ENCODE results near the gene ZNF100.
"Not testable (repeated sequence)": the region's sequence is repeated elsewhere in the genome, so short reads cannot be mapped to it uniquely, and the experiment has no call there.

The ZNF100 gene

DNA sequence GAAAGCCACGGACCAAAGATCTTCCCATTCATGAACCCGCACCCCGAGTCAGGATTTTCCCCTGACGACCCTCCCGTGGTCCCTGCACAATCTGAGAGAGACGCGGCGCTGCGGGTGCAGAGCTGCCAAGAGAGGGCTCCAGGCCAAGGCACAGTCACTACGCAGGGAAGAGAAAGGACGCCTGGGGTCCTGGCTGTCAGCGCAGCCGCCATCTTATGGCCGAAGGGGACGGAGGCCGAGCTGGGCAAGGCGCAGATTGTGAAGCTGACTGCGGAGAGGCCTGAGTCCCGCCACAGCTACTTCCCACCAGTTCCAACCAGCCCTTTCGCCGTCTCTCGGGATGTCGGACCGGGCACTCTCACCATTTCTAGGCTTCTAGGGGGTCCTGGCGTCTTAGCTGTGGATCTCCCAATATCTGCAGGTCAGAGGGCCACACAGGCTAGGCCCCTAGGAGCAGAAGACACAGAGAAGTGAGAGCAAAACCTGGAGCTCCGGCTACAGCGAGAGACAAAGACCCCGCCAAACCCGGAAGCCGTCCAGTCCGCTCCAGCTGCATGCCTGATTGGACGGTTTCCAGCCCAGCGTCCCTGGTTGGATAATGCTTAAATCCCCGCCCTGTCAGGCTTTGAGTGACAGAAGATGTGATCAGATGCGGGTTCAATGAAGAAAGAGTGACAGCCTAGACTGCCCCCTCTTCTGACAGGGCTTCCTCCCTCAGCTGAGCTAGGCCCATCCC, at the start of gene ZNF100:
ZNF100 (minus strand) TSS at position 515 of the 736 bp plus-strand sequence; CDS start at position 365, 150 bp downstream.
- peak; percentile 93 to 96 for DNase-seq

- no peak for DNase-seq
These were observed 45.1 kb upstream of the ZNF100 start for GRCh38 chr19:21812448-21812847.

GRCh38 chr19:21808400-21809000, 41.1 kb upstream of the ZNF100 start:
- not testable (repeated sequence) for DNase-seq

- no peak for DNase-seq
These were observed 22.2 kb upstream of the ZNF100 start for GRCh38 chr19:21789466-21790085.

DNA sequence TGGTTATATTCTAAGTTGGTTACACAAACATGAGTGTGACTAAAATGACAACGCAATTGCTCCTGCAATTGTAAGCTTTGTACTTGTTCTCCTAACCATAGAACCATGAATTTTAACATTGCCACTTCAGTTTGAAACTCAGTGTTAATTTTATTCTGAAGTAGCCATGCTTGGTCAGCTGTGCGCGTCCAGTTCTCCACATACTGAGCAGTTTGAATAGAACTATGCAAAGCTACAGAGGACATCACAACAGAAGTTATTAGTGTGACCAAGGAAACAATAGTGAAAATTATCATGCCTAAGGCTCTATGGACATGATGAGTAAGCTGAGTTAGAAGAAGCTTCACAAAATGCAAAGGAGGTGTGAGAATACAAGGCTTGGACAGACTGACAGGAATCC, 19.6 kb upstream of the ZNF100 start:
- no peak for DNase-seq

DNA sequence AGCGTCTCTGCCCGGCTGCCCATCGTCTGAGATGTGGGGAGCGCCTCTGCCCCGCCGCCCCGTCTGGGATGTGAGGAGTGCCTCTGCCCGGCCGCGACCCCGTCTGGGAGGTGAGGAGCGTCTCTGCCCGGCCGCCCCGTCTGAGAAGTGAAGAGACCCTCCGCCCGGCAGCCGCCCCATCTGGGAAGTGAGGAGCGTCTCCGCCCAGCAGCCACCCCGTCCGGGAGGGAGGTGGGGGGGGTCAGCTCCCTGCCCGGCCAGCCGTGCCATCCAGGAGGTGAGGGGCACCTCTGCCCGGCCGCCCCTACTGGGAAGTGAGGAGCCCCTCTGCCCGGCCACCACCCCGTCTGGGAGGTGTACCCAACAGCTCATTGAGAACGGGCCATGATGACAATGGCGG, 8.4 kb upstream of the ZNF100 start:
- not testable (repeated sequence) for DNase-seq

DNA sequence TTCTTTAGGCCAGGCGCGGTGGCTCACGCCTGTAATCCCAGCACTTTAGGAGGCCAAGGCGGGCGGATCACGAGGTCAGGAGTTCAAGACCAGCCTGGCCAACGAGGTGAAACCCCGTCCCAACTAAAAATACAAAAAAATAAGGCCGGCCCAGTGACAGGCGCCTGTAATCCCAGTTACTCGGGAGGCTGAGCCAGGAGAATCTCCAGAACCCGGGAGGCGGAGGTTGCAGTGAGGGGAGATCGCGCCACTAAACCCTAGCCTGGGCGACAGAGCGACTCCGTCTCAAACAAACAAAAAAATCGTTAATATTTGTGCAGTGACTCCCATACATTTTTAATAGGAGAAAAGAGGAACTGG, 694 bp downstream of the ZNF100 start:
- not testable (repeated sequence) for DNase-seq

- no peak for DNase-seq
These were observed 2.2 kb downstream of the ZNF100 start for GRCh38 chr19:21765151-21765550.

DNA sequence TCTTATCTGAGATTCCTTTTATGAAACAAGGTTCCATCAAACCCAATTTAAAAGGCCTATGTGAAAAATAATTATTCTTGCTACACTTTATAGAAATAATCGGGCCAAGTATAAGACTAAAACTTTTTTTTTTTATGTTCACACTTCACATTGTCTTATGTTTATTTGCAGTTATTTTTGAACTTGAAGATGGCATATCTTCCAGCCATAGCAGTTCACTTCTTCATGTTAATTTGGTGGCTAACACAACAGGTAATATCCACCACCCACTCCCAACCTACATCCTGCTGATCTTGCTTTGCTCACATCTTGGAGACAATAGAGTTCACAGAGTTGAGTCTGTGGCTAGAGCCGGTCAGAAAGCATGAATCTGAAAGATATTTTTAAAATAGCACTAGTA, 5.8 kb downstream of the ZNF100 start:
- DNase-seq: not testable (repeated sequence)

- no peak for DNase-seq
These were observed 9.1 kb downstream of the ZNF100 start for GRCh38 chr19:21758296-21758695.

GRCh38 chr19:21755555-21755954, 11.8 kb downstream of the ZNF100 start:
- not testable (repeated sequence) for DNase-seq

DNA sequence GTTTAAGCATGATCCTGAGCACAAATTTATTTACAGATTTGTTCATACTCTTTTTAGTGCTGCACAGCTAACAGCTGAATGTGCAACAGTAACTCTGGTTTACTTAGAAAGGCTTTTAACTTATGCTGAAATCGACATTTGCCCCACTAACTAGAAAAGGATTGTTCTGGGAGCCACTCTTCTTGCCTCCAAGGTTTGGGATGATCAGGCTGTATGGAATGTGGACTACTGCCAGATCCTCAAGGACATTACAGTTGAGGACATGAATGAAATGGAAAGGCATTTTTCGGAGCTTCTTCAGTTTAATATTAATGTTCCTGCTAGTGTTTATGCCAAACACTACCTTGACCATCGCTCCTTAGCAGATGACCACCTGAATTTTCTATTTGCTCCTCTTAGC, 16.0 kb downstream of the ZNF100 start:
- DNase-seq: no peak

GRCh38 chr19:21750586-21751128, 16.7 kb downstream of the ZNF100 start:
- DNase-seq: no peak

DNA sequence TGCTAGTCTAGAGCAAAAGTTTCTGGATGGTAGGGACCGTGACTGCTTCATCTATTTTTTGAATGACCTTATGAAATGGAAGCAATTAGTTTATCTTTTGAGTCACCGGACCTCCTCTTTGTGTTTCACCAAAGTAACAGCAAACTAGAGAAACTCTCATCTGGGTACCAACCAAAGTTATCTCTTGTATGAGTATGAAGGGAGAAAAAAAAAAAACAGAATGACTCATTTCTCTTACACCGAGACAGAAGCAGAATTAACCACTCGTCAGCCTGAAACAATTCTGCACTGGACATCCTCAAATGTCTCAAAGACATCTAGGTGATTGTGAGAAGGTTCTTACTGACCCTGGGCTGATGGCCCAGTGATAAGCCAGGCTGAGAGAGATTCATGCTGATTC, 18.3 kb downstream of the ZNF100 start:
- DNase-seq: no peak

GRCh38 chr19:21748088-21748487, 19.3 kb downstream of the ZNF100 start:
- no peak for DNase-seq

GRCh38 chr19:21740559-21740958, 26.8 kb downstream of the ZNF100 start:
- DNase-seq: no peak

DNA sequence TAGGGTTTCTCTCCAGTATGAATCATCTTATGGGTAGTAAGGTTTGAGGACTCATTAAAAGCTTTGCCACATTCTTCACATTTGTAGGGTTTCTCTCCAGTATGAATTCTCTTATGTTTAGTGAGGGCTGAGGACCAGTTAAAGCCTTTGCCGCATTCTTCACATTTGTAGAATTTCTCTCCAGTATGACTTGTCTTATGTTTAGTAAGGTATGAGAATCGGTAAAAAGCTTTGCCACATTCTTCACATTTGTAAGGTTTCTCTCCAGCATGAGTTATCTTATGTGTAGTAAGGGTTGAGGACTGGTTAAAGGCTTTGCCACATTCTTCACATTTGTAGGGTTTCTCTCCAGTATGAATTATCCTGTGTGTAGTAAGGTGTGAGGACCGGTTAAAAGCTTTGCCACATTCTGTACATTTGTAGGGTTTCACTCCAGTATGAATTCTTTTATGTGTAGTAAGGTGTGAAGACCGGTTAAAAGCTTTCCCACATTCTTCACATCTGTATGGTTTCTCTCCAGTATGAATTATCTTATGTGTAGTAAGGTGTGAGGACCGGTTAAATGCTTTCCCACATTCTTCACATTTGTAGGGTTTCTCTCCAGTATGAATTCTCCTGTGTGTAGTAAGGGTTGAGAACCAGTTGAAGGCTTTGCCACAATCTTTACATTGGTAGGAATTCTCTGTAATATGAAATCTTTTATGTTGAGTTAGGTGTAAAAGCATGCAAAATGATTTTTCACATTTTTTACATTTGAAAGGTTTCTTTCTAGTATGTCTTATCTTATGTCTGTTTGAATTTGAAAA, 40.2 kb downstream of the ZNF100 start:
- not testable (repeated sequence) for DNase-seq

GRCh38 chr19:21713761-21714160, 53.6 kb downstream of the ZNF100 start:
- no peak for DNase-seq

- no peak for DNase-seq
These were observed 57.9 kb downstream of the ZNF100 start for GRCh38 chr19:21709464-21709863.

GRCh38 chr19:21707878-21708277, 59.5 kb downstream of the ZNF100 start:
- not testable (repeated sequence) for DNase-seq

GRCh38 chr19:21707065-21707464, 60.3 kb downstream of the ZNF100 start:
- DNase-seq: no peak

- no peak for DNase-seq
These were observed 62.0 kb downstream of the ZNF100 start for GRCh38 chr19:21705393-21705792.

GRCh38 chr19:21704320-21704719, 63.1 kb downstream of the ZNF100 start:
- DNase-seq: no peak

All from NCI-H2081 (cell line).